ENCODE results near the gene BDH1. TPM values are rescaled to one million over a fixed set of nuclear protein-coding genes. Genes with fewer than 3 reads are reported as not detected.

Gene BDH1
- total RNA-seq, 1 donor from 2014 or later = 32.2 TPM

DNA sequence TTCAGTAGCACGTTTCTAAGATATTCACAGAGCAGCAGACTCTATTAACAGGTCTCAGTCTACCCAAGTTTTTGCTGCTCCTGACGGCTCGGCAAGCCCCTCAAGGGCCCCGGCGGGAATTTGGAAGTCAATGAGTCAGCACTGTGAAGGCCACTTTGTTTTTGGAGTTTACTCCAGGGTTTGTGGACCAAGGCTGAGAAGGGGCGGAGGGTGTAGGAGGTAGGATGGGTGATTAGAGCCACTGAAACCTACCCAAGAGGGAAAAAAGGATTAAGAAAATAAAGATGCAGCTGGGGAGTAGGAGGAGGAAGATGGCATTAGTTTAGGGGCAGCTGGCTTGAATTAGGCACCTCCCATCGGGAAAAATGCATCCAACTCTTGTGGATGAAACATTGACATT, 87.6 kb downstream of the BDH1 start:
- H3K27ac Mint-ChIP-seq (ENCODE audit: unreplicated experiment) = no peak overlapping the region
- no peak for TF ChIP-seq CTCF (conservative IDR thresholded peaks at IDR 0.05)
- H3K27me3 Mint-ChIP-seq (ENCODE audit: low read depth) = no peaks in the 10 kb centered on the region
- H3K4me1 Mint-ChIP-seq = peaks cover 82% of the 10 kb centered on the region
- no peaks in the 10 kb centered on the region for H3K36me3 Mint-ChIP-seq (ENCODE audit: low read depth)
- H3K9me3 Mint-ChIP-seq = no peaks in the 10 kb centered on the region
- DNase-seq (ENCODE audit: low read depth, low spot score) = no peak
- H3K4me3 Mint-ChIP-seq = no peak overlapping the region

DNA sequence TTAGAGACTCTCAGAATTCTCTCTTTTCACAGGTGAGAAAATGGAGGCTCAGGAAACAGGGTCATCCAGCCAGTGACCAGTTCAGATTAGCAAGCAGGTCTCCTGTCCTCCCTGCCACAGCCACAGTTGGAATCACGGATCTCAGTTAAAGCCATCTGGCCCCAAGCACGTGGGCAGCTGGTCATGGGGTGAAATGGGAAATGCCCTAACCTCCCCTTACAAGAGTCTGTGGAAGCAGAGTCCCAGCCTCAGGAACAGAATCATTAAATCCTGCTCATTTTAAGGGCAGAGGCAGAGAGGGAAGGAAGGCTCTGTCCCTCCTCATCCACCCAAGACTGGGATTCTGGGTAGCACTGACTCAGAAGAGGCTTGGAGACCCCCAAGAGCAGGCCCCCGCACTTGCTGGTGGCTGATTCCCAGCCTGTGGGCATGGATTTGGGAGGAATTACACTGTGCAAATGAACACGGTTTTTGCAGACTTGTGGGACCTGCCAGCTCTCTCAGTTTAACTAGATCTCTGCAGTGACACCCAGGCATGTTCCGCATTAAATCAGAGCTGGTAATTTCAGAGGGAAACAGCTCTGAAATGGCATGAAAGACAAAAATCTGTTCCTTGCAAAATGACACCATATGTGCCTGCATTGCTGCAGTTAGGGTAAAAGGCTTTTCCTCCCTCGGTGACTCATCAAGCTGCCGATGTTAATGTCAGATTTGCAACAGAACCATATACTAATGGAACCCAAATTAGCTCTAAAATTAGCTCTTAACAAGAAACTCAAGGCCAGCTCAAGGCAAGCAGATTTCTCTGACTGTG, 89.0 kb downstream of the BDH1 start:
- peaks cover 69% of the 10 kb centered on the region for H3K4me1 Mint-ChIP-seq

DNA sequence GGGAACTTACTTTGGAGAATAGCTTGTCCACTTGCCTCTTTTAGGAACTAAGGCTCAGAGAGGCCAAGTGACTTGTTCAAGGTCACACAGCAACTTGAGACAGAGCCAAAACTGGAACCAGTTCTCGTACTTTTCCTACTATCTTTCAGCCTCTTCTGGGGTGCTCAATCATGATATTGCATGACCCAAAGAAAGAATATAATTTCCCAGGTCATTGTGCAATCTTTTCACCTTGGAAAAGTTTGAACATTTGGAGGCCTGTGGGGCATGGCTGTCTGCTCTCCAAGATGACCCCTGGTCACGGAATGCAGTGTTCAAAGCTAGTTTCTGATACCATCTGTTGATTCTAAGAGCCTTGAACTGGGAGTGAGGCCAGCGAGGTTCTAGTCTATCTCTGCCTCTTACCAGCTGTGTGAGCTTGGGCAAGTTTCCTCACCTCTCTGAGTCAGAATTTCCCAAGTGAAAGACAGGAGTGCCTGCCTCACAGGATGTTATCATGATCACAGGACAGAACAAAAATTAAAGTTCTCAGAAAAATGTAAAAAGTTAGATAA, 89.7 kb downstream of the BDH1 start:
- Mint-ChIP-seq H3K27ac (ENCODE audit: unreplicated experiment) (no peak overlapping the region), H3K27me3 (ENCODE audit: low read depth) (no peaks in the 10 kb centered on the region), H3K36me3 (ENCODE audit: low read depth) (no peaks in the 10 kb centered on the region), H3K4me3 (no peak overlapping the region), H3K4me1 (peaks cover 61% of the 10 kb centered on the region), H3K9me3 (no peaks in the 10 kb centered on the region)
- TF ChIP-seq CTCF (conservative IDR thresholded peaks at IDR 0.05) = no peak
- DNase-seq (ENCODE audit: low read depth, low spot score) = no peak

More for the DNA sequence above, 89.0 kb downstream of the BDH1 start:
- H3K27me3 Mint-ChIP-seq (ENCODE audit: low read depth) = no peaks in the 10 kb centered on the region
- no peaks in the 10 kb centered on the region for H3K9me3 Mint-ChIP-seq
- peak overlapping the region; percentile 87 for H3K27ac Mint-ChIP-seq (ENCODE audit: unreplicated experiment)
- no peak for TF ChIP-seq CTCF (conservative IDR thresholded peaks at IDR 0.05)
- no peaks in the 10 kb centered on the region for H3K36me3 Mint-ChIP-seq (ENCODE audit: low read depth)
- peak overlapping the region; percentile 54 for H3K4me3 Mint-ChIP-seq
- no peak for DNase-seq (ENCODE audit: low read depth, low spot score)

- no peak for TF ChIP-seq CTCF (conservative IDR thresholded peaks at IDR 0.05)
- DNase-seq (ENCODE audit: low read depth, low spot score) = no peak
- peaks cover 2% of the 10 kb centered on the region for H3K9me3 Mint-ChIP-seq
- H3K36me3 Mint-ChIP-seq (ENCODE audit: low read depth) = no peaks in the 10 kb centered on the region
- H3K27ac Mint-ChIP-seq (ENCODE audit: unreplicated experiment) = peak overlapping the region; percentile 82
- H3K4me3 Mint-ChIP-seq = peak overlapping the region; percentile 50
- H3K27me3 Mint-ChIP-seq (ENCODE audit: low read depth) = no peaks in the 10 kb centered on the region
- H3K4me1 Mint-ChIP-seq = peaks cover 59% of the 10 kb centered on the region
Observed at GRCh38 chr3:197465197-197465995, 90.4 kb downstream of the BDH1 start.

- Mint-ChIP-seq H3K4me1 (peaks cover 59% of the 10 kb centered on the region), H3K27ac (ENCODE audit: unreplicated experiment) (peak overlapping the region; percentile 82), H3K27me3 (ENCODE audit: low read depth) (no peaks in the 10 kb centered on the region), H3K9me3 (peaks cover 2% of the 10 kb centered on the region), H3K4me3 (no peak overlapping the region), H3K36me3 (ENCODE audit: low read depth) (no peaks in the 10 kb centered on the region)
- no peak for DNase-seq (ENCODE audit: low read depth, low spot score)
- no peak for TF ChIP-seq CTCF (conservative IDR thresholded peaks at IDR 0.05)
Observed at GRCh38 chr3:197464794-197465193, 91.0 kb downstream of the BDH1 start.

All from neural crest cell (in vitro differentiated cells).